HG03520 (cell line): Measurements from ENCODE around the gene KBTBD2.
"Not testable (repeated sequence)": the region's sequence is repeated elsewhere in the genome, so short reads cannot be mapped to it uniquely, and the experiment has no call there.

Experiments
- ATAC-seq: cut with Tn5 transposase; IDR thresholded peaks from one replicate; pipeline ENCODE4 v1.9.1; 2021; ENCODE audit warnings: mild to moderate bottlenecking, moderate library complexity; ENCODE audit not compliant: unreplicated experiment

Gene KBTBD2

GRCh38 chr7:32857063-32857462, 34.5 kb downstream of the KBTBD2 start:
- not testable (repeated sequence) for ATAC-seq

DNA sequence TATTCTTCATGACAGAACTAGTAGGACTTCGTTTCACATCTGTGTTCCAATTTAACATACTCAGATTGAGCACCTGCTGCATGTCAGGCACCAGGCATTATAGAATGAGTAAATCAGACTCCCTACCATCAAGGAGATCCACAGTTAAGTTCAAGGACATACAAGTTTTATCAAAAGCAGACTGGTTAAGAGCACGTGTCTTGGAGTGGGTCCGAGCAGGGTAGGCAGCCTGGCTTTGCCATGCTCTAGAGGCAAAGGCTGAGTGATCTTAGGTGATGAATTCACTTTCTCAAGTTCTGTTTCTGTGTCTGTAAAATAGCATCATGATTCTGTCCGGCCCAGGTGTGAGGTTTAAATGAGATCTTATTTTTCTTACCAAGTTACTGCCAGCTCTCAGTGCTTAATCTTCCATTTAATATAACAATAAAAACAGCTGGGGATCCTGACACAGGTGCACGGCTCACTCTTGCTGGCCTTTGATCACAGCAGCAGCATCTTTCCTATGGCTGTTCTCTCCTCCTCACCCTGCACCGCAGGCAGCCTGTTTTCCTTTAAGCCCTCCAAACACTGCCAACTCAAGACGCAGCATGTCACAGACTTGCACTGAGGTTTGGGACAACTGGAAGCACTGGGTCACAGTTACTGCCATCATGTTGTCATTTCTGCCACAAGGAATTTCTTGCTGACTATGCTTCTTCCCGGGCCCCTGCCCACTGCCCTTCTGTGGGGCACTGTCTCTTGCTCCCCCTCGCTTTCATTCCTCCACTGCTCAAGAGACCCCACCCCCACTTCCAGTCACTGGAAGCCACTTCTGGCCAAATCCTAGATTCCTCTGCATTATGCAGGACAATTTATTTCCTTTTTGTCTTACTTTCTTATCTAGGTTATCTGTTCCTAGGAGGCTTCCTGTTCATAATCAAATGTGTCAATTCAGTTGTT, 35.5 kb downstream of the KBTBD2 start:
- not testable (repeated sequence) for ATAC-seq

DNA sequence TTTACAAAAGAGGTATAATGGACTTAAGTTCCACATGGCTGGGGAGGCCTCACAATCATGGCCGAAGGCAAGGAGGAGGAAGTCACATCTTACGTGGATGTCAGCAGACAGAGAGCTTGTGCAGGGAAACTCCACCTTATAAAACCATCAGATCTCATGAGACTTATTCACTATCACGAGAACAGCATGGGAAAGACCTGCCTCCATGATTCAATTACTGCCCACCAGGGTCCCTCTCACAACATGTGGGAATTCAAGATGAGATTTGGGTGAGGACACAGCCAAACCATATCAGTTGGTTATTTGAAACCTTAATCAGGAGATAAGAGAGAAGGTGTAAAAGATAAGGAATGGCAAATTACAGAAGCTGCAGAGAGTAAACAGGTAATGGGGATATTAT, 40.9 kb downstream of the KBTBD2 start:
- ATAC-seq: not testable (repeated sequence)

- not testable (repeated sequence) for ATAC-seq
These were observed 42.9 kb downstream of the KBTBD2 start for GRCh38 chr7:32848655-32849054.

DNA sequence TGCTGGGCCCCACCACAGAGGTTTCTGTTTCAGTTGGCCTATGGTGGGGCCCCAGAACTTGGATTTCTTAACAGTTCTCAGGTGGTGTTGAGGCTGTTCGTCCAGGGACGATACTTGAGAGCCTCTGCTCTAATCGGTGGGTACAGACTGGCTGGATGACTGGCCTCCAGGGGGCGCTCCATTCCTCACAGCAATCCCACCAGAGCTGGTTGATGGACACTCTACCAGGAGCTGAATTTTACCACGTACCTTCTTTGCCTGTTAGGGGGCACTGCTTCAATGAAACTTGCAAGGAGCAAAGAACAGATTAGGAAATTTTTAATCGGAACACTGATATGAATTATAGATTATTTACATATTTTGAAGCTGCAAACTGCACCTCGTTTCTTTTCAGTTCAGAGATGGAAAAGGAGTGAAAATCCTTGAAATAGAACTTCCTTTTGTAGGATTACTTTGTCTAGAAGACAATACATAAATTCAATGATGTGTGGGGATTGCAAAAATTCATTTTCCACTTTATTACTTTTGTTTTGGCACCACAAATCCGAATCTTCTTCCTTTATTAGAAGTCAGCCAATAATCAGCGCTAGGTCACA, 44.8 kb downstream of the KBTBD2 start:
- peak; percentile 99 for ATAC-seq

DNA sequence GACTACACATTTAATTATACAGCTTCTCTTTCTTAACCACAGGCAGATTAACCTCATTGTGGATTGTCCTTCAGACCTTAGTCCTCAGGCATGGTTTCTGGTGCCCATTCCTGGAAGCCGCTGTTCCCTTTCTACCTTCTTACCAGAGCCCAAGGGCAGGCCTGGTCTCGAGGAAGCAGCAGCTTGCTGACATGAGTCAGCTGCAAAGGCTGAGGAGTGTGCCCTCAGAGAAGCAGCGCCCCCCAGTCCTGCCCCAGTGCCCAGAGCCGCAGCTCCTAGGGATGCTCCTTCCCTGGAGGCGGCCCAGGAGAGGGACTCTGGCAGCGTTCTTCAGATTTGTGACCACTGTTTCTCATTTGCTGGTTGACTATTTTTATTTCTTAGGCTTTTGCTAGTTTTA, 46.8 kb downstream of the KBTBD2 start:
- ATAC-seq: not testable (repeated sequence)

DNA sequence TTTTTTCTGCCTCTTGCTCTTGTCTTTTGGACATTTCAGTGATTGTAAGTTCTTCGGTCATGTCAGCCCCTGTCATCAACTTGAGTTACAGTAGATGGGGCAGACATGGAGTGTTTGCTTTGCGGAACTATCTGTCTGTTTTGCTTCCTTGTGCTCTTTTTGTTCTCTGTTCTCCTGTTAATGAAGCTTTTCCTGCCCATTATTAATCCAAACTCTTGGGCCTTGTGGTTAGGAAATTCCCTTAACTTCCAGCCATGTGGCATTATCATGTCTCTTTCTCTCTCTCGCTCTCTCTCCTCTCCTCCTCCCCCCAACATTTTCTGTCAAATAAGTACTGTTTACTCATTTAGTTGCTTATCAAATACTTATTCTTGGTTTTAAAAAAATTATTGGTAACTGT, 47.8 kb downstream of the KBTBD2 start:
- ATAC-seq: not testable (repeated sequence)

DNA sequence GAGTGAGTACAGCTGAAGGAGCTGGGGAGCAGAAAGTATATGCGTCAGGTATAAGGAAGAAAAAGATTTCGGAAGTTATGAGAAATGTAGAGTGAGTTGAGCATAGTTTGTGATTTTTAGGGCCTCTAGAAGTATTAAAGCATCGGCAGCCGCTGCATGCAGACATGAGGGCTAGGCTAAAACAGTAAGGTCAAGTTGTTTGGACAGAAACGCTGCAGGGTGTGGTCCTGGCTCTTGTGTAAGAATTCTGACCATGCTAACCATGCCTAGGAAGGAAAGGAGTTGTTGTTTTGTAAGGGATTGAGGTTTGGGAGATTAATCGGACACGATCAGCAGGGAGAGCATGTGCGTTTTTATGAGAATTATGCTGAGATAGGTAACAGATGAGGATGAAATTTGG, 51.7 kb downstream of the KBTBD2 start:
- not testable (repeated sequence) for ATAC-seq

GRCh38 chr7:32828996-32829752, 62.4 kb downstream of the KBTBD2 start:
- ATAC-seq: peak; percentile 94
